Putamen (tissue), 1 donor: ENCODE results near the gene APOBEC3B.
"Not testable (repeated sequence)": the region's sequence is repeated elsewhere in the genome, so short reads cannot be mapped to it uniquely, and the experiment has no call there.

Experiments
- DNase-seq: peaks from one replicate; pipeline ENCODE4 v3.0.0-alpha.2; 2016; ENCODE audit warnings: low spot score

Gene APOBEC3B

DNA sequence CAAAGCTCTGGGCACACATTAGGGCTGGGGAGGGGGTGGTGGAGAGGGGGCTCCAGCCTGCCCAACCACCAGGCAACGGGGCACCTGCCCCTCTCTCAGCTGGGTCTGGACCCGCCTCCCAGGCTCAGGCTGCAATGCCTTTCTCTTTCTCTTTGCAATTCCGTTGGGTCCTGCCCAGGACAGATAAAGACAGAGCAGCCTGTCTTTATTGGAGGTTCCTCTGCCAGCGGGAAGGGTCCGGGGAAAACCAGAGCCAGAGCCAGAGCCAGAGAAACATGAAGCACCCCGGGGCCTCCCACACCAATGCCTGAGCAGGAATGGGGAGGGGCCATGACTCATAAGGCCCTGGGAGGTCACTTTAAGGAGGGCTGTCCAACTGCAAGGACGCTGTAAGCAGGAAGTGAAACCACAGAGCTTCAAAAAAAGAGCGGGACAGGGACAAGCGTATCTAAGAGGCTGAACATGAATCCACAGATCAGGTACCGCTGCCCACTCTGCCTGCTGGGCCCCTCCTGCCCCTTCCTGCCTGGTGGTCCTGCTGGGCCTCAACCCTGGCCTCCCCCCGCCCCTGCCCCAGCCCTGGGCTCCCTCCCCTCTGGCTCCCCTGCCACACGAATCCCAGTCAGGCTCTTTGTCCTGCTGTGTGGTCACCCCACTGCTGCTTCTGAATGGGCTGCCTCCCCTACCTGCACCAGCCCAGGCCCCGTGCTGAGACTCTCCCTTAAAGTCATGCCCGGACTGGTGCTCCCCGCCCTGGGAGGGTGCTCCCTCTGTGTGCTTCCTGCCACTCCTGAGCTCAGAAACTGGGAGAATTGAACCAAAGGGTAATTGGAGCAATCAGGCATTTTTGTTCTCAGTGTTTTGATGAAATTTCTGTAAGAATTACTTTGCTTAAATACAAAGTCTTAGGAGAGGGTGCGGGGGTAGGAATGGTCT is at the start of gene APOBEC3B:
TSS of gene APOBEC3B (plus strand) at position 356 of the 936 bp plus-strand sequence. CDS start at position 463, 107 bp downstream.
- peak; percentile 60 for DNase-seq

DNA sequence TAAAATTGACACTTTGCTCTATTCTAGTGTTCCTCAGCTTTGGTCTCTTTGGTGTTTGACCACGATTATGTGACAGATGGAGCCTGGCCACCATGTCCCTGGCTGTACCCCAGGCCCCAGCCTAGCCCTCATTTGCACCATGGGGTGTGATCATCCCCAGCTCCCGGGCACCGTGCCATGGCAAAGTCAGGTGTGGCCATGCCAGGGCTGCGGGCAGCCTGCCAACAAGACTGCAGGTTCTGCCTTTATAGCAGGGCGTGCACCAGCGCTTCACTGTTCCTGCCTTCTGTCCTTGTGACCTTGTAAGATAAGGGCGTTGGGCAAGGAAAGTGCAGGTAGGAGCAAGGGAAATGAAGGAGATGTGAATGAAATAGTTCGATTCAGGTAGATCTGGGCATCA is 47.1 kb upstream of the APOBEC3B start:
- no peak for DNase-seq

DNA sequence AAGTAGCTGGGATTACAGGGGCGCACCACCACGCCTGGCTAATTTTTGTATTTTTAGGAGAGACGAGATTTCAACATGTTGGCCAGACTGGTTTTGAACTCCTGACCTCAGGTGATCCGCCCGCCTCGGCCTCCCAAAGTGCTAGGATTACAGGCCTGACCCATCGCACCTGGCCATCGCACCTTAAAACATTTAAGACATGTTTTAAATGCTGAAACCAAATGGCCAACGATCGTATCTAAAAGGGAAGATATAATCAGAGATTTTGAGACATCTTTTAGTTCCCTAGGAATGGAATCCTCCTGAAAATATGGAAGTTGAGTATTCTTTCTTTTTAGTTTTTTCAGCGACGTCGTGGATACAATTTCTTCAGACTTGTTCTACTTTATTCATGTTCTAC is 46.5 kb upstream of the APOBEC3B start:
- no peak for DNase-seq

DNA sequence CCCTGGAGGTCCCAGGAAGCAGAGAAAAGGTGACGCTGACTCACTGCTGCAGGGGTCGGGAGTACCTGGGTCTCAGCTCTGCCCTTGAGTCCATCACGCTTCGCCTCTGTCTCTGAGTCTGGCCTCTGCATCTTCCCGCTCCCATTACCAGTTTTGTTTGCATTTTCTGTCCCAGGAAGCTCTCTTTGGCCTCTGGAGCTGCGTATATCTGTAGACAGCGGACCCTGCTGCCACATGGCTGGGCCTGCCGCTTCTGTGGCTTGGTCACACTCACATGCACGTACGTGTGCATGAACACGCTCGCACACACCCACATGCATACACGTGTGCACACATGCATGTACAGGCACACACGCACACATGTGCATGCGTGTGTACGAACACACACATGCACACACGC is 45.6 kb upstream of the APOBEC3B start:
- DNase-seq = no peak

DNA sequence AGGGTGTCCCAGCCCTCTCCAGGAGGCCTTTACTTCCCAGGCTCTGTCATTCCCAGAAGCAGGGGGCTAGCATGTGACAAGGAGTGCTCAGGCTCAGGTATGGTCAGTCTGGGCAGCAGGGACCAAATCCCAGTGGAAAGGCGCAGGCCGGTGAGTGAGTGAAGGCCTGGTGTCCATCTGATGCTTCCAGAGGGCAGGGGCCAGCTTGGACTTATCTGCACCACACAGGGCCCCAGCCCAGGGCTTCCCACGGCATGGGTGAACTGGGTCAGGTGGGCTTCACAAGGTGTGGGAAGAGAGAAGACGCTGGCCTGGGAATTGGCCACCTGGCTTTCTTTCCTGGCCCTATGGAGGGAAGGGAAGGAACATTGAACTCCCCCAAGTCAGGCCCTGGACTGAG is 45.1 kb upstream of the APOBEC3B start:
- no peak for DNase-seq

DNA sequence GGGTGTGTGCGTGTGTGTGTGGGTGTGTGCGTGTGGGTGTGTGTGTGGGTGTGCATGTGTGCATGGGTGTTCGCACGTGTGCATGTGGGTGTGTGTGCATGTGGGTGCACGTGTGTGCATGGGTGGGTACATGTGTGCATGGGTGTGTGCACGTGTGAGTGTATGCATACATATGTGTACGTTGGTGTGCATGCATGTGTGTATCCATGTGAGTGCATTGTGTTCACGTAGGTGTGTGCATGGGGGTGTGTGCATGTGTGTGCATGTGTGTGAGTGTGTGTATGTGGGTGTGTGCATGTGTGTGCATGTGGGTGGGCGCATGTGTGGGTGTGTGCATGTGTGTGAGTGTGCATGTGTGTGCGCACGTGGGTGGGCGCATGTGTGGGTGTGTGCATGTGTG is 44.6 kb upstream of the APOBEC3B start:
- DNase-seq = no peak

DNA sequence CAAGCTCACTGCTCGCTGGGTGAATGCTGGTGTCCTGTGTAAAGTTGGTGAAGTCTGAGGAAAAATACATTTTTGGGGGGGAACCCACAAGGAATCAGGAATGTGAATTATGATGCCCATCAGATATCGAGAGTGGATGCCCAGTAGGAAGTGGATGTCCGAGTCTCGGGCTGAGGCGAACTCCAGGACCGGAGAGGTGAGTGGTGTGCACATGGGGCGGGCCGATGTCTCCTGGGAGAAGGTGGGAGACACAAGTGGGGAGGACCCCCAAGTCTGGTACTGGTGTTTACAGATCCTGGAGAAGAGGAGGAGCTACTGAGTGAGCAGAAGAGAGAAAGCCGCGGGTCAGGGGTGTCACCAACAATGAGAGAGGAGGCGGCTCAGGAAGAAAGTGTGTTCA is 43.9 kb upstream of the APOBEC3B start:
- no peak for DNase-seq

DNA sequence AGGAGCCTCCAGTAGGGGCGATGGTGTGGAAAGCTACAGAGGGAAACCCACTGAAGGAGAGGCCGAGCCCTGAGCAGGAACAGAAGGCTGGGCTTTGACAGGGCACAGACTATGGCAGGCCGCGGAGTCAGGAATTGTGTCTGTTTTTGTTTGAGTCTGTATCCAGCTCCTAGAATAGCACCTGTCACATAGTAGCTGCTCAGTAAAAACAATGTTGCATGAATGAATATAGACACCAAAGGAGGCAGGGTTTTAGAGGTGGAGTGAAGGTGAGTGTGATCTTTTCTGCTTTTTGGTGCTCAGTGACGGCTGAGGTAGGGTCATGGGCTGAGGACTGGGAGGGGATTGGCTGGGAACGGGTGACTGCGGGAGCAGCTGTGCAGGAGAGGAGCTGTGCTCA is 43.2 kb upstream of the APOBEC3B start:
- DNase-seq = no peak

DNA sequence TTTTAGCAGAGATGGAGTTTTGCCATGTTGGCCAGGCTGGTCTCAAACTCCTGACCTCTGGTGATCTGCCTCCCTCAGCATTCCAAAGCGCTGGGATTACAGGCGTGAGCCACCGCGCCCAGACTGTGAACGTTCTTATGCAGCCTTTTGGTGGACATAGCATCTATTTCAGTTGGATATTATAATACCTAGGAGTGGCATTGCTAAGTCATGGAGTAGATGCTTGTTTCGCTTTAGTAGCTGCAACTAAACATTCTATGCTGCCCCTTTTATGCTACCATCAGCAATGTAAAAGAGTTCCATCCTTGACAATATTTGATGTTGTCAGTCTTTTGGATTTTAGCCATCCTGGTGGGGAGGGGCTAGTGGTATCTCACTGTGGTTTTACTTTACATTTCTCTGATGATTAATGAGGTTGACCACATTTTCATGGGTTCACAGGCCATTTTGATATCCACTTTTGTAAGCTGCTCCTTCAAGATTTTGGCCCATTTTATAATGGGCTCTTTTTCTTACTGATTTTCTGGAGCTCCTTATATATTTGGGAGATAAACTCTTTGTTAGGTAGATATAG is 41.2 kb upstream of the APOBEC3B start:
- DNase-seq = no peak

DNA sequence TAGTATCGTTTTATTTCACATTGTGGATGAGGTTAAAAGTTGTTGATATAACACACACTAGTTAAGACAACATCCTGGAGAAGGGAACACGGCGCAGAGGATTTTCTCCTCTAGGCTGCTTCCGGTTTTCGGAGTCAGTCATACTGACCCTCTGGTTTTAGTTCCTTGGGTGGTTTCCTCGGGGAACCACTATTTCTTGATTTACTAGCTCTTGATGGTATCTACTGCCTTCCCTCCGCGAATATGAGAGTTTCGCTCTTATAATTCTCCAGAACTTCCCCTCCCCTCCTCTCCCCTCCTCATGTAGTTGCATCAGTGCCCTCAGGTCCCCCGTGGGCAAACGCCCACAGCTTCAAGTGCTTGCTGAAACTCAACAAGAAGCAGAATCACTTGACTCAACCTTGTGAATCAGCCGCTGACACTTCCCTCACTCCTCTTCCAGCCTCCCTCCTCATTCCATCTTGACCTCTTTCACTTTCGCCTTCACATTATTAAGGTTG is 40.6 kb upstream of the APOBEC3B start:
- no peak for DNase-seq

DNA sequence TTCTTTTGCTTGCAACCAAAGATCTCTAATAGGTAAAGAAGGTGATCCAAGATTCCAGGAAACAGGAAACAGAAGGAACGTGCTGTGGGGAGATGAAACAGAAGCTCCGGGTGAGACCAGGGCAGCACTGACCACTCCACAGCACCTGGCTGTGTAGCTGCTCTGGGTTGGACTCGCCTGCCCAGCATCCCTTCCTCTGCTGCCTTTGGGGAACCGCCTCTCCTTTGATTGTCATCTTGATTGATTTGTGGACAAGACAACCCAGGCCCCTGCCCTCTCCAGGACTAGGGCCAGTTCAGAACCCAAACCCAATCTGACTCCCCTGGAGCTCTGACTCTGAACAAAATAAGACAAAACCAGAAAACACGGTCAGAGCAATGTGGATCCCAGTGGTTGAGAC is 39.4 kb upstream of the APOBEC3B start:
- no peak for DNase-seq

DNA sequence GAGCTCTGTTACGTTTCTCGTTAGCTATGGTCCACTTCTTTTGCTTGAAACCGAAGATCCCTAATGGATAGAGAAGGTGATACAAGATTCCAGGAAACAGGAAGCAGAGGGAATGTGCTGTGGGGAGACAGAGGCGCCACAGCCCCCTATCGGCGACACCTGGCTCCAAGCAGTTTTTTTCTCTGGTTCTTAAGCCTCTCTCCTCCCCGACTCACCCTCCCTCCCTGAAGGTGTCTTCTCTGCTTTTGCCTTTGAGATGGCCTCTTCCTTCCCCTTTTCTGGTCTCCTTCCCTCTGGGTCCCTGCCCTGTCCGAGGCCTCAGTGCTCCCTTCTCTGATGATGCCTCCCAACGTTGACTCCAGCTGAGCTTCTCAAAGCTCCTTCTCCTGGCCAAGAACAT is 38.9 kb upstream of the APOBEC3B start:
- no peak for DNase-seq

DNA sequence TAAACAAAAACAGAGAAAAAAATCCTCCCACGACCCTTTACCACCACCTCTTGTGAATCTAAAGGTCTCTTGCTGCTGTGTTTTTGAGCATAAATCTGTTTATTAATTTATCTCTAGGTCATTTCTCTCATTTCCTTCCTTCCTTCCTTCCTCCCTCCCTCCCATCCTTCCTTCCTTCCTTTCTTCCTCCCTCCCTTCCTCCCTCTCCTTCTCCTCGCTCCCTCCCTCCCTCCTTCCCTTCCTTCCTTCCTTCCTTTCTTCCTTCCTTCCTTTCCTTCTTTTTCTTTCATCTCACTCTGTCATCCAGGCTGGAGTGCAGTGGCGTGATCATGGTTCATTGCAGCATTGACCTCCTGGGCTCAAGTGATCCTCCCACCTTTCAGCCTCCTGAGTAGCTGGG is 38.3 kb upstream of the APOBEC3B start:
- no peak for DNase-seq

DNA sequence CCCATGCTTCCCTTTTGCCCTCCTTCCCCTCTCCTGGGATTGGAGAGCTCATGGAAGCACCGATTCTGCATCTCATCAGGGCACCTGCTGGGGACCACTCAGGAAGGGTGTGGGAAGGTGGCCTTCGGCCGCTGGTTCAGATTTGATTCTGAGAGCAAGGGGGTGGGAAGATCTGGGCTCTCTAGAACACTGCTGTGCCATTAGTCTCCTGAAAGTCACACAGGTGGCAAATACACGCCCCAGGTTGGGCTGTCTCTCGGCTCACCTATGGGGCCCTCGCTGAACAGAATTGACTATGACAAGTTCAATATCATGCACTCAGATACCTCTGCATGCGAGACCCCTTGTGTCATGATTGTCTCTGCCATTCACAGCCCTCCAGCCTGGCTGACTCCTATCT is 37.5 kb upstream of the APOBEC3B start:
- no peak for DNase-seq

DNA sequence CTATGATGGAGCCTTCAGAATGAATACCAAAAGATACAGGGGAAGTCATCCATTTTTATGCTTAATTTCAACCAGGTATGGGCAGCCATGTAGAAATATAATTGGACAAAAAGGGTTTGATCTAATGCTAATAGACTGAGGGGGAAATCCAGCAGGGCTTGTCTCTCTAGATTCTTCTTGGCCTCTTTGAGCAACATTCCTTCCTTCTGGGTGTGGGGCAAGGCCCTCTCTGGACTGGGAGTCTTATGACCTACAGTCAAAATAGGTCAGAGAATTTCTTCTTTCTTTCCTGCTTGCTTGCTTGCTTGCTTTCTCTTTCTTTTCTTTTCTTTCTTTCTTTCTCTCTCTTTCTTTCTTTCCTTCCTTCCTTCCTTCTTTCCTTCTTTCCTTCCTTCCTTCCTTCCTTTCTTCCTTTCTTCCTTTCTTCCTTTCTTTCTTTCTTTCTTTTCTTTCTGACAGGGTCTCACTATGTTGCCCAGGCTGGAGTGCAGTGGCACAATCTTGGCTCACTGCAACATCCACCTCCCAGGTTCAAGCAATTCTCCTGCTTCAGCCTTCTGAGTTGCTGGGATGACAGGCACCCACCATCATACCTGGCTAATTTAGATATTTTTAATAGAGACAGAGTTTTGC is 36.3 kb upstream of the APOBEC3B start:
- DNase-seq = not testable (repeated sequence)

DNA sequence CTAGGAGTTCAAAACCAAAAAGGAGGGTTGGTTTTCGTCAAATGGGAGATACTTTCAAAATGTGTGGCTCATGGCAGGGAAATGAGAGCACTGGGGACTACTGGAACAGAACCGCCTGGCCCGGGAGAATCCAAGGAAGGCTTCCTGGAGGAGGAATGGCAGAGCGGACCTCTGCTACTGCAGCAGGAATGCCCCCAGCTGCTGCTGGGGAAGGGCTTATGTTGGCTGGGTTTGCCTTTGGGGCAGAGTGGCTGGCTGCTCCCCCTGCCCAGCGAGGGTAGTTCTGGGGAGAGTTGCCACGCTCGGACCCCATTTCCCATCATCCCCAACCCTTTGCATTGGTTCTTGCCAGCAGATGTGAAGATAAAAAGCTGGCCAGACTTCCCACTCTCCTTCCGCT is 35.4 kb upstream of the APOBEC3B start:
- no peak for DNase-seq

DNA sequence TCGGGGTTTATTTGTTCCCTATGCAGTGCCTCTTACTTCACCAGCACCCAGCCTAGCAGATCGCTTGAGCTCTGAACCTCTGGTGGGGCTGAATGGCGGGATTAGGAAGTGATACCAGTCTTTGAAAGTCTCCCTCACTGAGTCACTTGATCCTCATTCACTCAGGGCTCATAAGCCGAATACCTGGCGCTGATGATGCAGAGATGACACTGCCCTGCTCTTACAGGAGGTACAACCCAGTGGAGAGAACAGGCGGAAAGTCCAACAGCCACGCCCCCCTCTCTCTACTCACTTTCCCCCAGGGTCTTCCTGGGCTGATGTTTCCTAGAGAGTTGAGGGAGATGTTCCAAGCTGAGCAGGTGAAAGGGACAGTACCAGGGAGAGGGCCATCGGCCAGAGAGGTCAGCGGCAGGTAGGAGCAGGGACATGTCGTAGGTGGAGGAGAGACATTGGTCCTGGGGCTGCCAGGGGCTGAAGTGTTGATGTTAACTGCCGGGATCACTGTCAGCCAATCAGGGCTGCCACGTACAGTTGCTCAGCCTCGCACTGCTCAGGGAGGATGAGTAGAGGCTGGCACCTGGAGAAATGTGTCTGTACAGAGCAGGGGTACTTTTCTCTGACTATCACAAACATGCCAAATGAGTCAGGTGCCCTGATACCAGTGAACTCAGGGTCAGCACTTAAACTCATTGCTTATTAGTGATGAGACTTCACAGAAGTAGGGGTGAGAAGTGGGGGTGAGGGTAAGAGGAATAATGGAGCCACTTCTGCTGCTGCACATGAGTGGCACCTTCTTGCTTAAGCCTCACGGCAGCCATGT is 34.6 kb upstream of the APOBEC3B start:
- no peak for DNase-seq

DNA sequence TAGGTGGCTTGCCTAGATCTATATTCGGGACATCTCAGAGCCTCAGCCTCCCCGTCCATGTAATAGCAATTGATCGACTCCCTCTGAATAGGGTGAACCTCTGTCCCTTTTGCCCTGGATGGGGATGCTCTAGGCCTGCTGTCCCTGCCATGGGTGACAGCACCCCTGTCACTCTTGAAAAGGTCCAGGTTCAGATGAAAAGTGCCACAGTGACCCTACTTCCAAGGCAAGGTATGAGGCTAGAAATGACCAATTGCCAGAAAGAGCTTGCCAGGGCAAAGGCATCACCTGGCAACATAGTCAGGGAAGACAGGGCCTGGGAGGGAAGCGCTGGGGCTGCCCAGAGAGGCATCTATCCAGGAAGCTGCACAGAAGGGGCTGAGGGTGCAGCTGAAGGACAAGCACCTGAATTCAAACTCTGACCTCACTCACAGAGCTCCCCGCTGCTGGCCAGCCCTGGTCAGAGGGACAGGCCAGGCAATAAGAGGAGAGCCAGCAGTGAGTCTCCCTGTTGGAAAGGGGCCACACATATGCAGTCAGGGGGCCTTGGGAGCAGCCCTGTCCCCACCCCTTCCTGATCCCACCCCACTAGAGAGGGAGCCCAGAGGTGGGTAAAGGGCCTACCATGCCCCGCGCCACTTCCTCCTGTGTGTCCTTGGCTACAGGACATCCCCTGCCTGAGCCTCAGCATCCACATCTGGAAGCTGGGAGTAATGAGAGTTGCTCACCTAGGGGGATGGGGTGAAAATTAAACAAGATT is 33.8 kb upstream of the APOBEC3B start:
- no peak for DNase-seq

DNA sequence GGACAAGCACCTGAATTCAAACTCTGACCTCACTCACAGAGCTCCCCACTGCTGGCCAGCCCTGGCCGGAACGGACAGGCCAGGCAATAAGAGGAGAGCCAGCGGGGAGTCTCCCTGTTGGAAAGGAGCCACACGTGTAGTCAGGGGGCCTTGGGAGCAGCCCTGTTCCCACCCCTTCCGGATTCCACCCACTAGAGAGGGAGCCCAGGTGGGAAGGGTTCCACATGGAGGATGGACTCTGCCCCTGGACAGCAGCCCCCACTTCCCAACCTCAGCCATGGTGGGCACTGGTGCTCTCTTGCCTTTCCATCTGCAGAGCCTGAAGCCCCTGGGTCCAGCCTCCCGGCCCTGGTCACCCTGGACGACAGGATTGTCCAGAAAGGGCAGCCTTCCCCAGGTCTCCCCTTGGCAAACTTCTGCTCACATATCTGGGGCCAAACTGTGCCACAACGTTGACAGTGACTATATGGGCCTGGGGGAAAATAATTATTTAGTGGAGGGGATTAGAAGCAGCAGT is 32.2 kb upstream of the APOBEC3B start:
- DNase-seq = no peak

DNA sequence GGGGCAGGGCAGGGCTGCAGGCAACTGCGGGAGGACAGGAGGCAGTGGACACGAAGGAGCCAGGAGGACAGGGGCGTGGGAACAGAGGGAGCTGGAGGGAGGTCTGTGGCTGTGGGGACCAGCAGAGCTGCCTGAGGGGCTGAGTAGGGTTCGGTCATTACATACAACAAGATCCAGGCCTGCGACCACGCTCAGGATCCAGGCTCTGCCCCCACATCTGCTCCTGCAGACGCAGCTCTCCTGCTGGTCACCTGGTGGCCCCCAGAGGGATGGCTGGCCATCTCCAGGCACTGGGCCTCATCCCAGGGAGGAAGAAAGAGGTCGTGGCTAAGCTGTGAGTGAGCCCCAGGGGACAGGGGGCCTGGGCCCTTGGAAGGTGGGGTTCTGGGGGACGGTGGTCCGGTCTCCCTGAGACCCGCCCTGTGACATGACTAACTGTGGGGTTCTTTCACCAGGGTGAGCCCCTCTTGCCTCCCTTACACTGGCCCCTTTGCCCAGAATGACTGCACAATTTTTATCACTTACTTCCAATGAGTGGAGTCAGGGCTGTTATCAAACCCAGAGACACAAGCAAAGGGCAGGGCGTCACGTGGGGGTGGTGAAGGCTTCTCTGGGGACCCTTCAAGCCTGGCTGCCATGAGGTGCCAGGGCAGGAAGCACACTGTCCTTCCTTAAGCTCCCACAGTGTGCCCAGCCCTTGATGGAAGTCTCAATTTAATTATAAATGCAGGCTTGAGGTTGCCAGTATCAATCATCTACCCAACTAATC is 31.4 kb upstream of the APOBEC3B start:
- DNase-seq = no peak
